Measurements from ENCODE around the gene TMEM179.

Gene TMEM179

GRCh38 chr14:104603711-104604401, 716 bp downstream of the TMEM179 start:
- H3K4me3 ChIP-seq (ENCODE audit: low read length): no peak overlapping the region
- TF ChIP-seq, protein P1, sequence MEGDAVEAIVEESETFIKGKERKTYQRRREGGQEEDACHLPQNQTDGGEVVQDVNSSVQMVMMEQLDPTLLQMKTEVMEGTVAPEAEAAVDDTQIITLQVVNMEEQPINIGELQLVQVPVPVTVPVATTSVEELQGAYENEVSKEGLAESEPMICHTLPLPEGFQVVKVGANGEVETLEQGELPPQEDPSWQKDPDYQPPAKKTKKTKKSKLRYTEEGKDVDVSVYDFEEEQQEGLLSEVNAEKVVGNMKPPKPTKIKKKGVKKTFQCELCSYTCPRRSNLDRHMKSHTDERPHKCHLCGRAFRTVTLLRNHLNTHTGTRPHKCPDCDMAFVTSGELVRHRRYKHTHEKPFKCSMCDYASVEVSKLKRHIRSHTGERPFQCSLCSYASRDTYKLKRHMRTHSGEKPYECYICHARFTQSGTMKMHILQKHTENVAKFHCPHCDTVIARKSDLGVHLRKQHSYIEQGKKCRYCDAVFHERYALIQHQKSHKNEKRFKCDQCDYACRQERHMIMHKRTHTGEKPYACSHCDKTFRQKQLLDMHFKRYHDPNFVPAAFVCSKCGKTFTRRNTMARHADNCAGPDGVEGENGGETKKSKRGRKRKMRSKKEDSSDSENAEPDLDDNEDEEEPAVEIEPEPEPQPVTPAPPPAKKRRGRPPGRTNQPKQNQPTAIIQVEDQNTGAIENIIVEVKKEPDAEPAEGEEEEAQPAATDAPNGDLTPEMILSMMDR (IDR thresholded peaks at IDR 0.05; ENCODE audit: insufficient read depth, low read depth, low read length, missing control alignments): no peak
- no peak for DNase-seq (ENCODE audit: low read depth)

DNA sequence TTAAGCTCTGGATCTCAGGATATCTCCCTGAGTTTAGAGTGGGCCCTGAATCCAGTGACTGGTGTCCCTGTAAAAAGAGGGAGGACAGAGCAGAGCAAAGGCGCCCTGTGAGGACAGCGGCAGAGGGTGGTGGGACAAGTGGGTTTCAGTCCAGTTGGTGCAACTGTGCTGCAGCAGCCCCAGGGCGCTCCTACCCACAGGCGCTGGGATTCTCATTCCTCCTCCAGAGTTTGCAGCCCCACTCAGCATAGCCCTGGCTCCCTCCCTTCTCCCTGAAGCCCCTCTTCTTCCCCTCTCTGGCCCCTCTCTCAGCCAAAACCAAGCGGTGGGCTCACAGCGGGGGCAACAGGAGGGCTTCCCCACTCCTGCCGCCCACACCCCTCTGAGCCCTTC, 1.6 kb downstream of the TMEM179 start:
- TF ChIP-seq, protein P1 (IDR thresholded peaks at IDR 0.05; ENCODE audit: insufficient read depth, low read depth, low read length, missing control alignments): no peak
- no peak for DNase-seq (ENCODE audit: low read depth)

GRCh38 chr14:104602315-104602932, 2.1 kb downstream of the TMEM179 start:
- no peak for DNase-seq (ENCODE audit: low read depth)
- no peak overlapping the region for H3K4me3 ChIP-seq (ENCODE audit: low read length)
- TF ChIP-seq, protein P1 (IDR thresholded peaks at IDR 0.05; ENCODE audit: insufficient read depth, low read depth, low read length, missing control alignments): no peak

More for the DNA sequence above, 1.6 kb downstream of the TMEM179 start:
- H3K4me3 ChIP-seq (ENCODE audit: low read length): no peak overlapping the region

DNA sequence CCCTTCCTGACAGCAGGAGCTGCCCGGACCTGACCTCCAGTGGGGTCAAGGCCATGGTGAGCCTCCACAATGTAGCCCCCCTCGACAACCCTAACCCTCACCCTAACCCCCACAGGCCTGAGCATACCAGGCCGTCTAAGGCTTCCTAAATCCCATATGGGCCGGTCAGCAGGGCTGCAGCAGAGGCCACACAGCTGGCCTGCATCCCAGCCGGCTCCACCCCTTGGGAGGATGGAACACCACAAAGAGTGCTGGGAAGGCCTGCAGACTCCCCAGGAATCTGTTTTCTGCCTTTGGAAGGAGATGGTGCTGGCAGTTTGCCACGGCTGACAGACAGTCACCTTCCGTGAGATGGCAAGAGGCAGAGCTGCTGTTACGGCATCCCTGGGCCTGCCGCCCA, 2.8 kb downstream of the TMEM179 start:
- H3K4me3 ChIP-seq (ENCODE audit: low read length): no peak overlapping the region
- TF ChIP-seq, protein P1 (IDR thresholded peaks at IDR 0.05; ENCODE audit: insufficient read depth, low read depth, low read length, missing control alignments): no peak

DNA sequence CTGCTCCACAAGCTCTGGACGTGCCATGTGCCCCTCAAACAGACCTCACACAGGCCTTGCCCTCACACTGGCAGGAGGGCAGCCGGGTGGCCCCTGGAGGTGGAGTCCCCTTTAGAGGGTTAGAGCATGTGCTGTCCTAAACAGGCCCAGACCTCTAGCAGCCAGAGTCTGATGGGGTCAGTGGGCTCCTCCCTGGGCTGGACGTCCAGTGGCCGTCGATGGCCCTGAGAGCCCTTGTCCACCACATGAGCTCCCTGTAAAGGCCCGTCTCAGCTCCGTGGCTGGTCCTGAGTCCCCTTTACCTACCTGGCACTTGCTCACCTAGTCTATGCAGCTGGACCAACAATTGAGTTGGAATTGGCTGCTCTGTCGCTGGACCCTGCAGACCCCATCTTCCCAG, 3.8 kb downstream of the TMEM179 start:
- no peak overlapping the region for H3K4me3 ChIP-seq (ENCODE audit: low read length)
- no peak for DNase-seq (ENCODE audit: low read depth)
- TF ChIP-seq, protein P1 (IDR thresholded peaks at IDR 0.05; ENCODE audit: insufficient read depth, low read depth, low read length, missing control alignments): no peak

More for the DNA sequence above, 2.8 kb downstream of the TMEM179 start:
- DNase-seq (ENCODE audit: low read depth): no peak

- DNase-seq (ENCODE audit: low read depth): no peak
- H3K4me3 ChIP-seq (ENCODE audit: low read length): no peak overlapping the region
- TF ChIP-seq, protein P1 (IDR thresholded peaks at IDR 0.05; ENCODE audit: insufficient read depth, low read depth, low read length, missing control alignments): no peak
Measured at GRCh38 chr14:104600141-104600643, 4.4 kb downstream of the TMEM179 start.

Data from epithelial cell of esophagus (primary cell).